HG02763 (cell line): ENCODE results near the gene PROK2.

Experiments used
- ATAC-seq: cut with Tn5 transposase; IDR thresholded peaks from one replicate; pipeline ENCODE4 v1.9.1; 2021; ENCODE audit warnings: mild to moderate bottlenecking, moderate library complexity; ENCODE audit not compliant: unreplicated experiment

Gene PROK2

DNA sequence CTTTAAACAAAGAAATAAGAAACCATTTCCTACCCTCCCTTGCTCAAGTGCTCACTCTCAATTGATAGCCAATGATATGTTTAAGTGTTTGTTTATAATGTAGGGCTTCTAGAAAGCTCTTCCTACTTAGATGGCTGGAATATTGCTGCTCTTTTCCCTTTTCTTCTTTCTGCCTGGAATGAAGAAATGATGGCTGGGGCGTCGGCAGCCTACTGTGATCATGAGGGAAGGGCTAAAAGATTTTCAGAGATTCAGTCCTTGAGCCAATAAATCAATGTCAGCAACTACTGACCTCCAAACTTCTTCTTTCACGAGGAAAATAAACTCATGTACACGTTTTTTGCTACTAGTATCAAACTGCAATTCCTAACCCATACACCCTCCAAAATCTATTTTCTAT lies 33.3 kb downstream of the PROK2 start:
- ATAC-seq, result no peak

GRCh38 chr3:71744738-71745137 lies 40.2 kb downstream of the PROK2 start:
- ATAC-seq, result no peak

DNA sequence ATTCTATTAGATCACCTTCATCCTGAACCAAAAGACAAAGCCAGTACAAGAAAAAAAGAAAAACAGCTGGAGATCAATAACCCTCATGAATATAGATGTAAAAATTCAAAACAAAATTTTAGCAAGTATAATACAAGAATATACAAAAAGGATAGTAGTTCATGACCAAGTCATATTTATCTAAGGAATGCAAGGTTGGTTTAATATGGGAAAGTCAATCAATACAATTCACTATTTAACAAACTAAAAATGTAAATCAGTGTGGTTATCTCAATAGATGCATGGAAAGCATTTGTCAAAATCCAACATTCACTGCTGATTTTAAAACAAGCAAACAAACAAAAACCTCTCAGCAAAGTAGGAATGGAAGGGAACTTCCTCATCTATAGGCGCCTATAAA lies 42.3 kb downstream of the PROK2 start:
- no peak for ATAC-seq

DNA sequence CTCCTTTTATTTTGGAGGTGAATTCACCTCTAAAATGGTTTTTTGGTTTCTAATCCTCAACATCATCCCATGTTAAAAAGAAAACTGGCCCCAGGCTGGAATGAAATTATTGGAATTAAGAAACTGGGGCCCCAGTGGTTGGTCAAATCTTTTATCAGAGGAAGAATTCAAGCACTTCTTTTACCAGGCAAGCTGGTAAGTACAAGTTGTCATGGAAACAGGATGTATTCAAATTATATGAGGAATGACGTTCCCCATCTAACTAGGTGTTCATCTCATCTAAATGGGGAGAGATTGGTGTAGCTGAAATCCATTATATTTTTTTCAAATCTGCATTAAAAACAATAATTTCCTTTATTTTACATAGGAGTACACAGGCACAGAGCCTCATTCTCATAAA lies 50.1 kb downstream of the PROK2 start:
- ATAC-seq, result no peak

GRCh38 chr3:71733319-71733718 lies 51.6 kb downstream of the PROK2 start:
- ATAC-seq, result no peak

DNA sequence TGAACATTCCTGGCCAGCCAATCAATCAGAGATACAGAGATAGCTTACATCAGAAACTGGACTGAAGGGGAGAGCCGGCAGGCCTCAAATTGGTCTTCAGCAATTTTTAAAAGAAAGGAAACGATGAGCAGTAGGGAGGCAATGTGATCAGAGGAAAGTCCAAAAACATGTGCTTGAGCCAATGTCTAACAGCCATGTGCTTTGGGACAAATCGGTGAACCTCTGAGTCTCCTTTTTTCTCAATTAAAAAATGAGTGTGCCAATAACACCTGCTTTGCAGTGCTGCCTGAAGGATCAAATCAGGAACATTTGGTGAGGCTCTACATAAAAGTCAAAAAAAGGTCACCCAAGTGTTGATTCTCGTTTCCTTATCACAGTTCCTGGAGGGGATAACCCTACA lies 52.3 kb downstream of the PROK2 start:
- ATAC-seq, result no peak

DNA sequence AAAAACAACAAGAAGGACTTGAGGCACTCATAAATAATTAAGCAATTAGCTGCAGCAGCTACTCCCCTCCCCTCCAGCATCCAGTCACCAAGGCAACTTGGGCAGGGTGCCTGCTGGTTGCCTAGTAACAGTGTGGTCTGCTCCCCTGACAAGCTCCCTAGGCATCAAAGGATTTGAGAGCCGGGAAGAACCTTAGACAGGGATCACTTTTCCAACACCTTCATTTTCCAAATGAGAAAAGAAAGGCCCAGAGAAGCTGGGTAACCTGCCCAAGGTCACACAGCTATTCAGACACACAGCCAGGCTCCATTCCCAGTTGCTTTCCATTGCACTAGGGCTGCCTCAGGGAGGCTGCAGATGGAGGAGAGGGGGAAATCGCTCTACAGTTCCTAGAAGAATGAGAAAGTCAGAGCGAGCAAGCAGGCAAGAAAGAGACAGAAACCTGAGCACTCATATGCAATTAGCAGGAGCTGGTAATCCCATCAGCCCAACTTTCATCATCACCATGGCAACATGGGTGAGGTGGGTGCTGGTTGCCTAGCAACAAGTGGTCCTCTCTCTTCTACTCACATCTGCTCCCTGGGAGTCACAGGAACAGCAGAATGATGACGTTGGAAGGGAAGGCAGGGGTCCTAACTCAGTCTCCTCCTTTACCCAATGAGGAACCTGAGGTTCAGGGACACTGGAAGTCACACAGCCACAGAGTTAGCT lies 56.2 kb downstream of the PROK2 start:
- no peak for ATAC-seq

DNA sequence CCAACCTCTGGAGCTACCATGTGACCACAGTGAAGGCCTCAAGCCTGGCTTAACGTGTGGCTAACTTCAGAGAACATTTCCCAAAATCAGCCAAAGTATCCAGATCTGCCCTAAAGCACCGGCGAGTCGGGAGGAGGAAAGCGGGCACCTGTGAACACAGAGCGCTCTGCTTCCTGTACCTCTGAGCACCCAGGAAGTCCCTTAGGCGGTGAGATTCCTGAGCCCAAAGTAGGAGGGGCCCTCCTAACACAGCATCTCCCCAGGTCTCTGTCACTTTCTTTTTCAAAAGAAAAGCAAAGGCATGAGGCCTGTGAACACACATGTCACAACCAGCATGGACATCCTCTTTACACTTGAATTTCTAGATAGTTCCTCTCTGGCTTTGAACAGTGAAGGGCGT lies 58.8 kb downstream of the PROK2 start:
- ATAC-seq, result no peak

GRCh38 chr3:71725271-71725991 lies 59.5 kb downstream of the PROK2 start, which contains the start of gene EIF4E3:
Gene EIF4E3 (minus strand): TSS chr3:71725402. CDS start chr3:71725367, 35 bp downstream.
- peak; percentile 55 for ATAC-seq

- ATAC-seq, result peak; percentile 44
Measured at GRCh38 chr3:71724584-71725270, 60.2 kb downstream of the PROK2 start.

GRCh38 chr3:71724171-71724453 lies 60.8 kb downstream of the PROK2 start:
- ATAC-seq, result no peak

GRCh38 chr3:71723452-71724170 lies 61.3 kb downstream of the PROK2 start:
- ATAC-seq, result no peak

DNA sequence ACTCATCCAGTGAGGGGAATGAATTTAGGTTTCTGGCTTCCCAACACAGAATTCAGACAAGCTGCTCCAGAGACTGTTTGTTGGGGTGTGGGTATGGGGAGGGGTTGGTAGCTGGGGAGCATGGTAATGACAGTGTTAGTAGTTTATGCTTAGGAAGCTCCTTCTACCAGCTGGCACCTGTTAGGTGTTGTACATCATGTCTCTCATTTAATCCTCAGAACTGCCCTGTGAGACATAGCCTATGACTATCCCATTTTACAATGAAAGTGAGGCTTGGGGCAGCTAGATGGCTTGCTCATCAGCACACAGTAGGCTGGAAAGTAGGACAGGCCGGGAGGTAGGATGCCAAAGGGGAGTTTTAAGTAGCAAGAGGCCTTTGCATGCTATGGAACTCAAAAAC lies 62.3 kb downstream of the PROK2 start:
- ATAC-seq, result no peak
